GM18499 (cell line): Measurements from ENCODE around the gene TMTC1.

Source experiments
- ATAC-seq: cut with Tn5 transposase; IDR thresholded peaks from one replicate; pipeline ENCODE4 v1.9.1; 2021; ENCODE audit warnings: moderate number of reproducible peaks; ENCODE audit not compliant: insufficient read depth, unreplicated experiment

TMTC1 gene

GRCh38 chr12:29714966-29715365 lies 68.8 kb downstream of the TMTC1 start:
- ATAC-seq, result no peak

GRCh38 chr12:29713729-29714128 lies 70.0 kb downstream of the TMTC1 start:
- no peak for ATAC-seq

- ATAC-seq, result no peak
Measured at GRCh38 chr12:29711381-29711780, 72.4 kb downstream of the TMTC1 start.

- no peak for ATAC-seq
Measured at GRCh38 chr12:29710104-29710503, 73.6 kb downstream of the TMTC1 start.

GRCh38 chr12:29709496-29710040 lies 74.2 kb downstream of the TMTC1 start:
- ATAC-seq, result no peak

- no peak for ATAC-seq
Measured at GRCh38 chr12:29709054-29709453, 74.7 kb downstream of the TMTC1 start.

- ATAC-seq, result no peak
Measured at GRCh38 chr12:29707846-29708245, 75.9 kb downstream of the TMTC1 start.

- ATAC-seq, result no peak
Measured at GRCh38 chr12:29706311-29706710, 77.4 kb downstream of the TMTC1 start.

- ATAC-seq, result no peak
Measured at GRCh38 chr12:29703528-29703927, 80.2 kb downstream of the TMTC1 start.

GRCh38 chr12:29702972-29703371 lies 80.8 kb downstream of the TMTC1 start:
- no peak for ATAC-seq

GRCh38 chr12:29702222-29702621 lies 81.5 kb downstream of the TMTC1 start:
- no peak for ATAC-seq

- ATAC-seq, result no peak
Measured at GRCh38 chr12:29700761-29701481, 82.8 kb downstream of the TMTC1 start.

- no peak for ATAC-seq
Measured at GRCh38 chr12:29698756-29699155, 85.0 kb downstream of the TMTC1 start.

- no peak for ATAC-seq
Measured at GRCh38 chr12:29695800-29696199, 87.9 kb downstream of the TMTC1 start.

GRCh38 chr12:29695026-29695425 lies 88.7 kb downstream of the TMTC1 start:
- ATAC-seq, result no peak

- no peak for ATAC-seq
Measured at GRCh38 chr12:29694002-29694401, 89.7 kb downstream of the TMTC1 start.

- no peak for ATAC-seq
Measured at GRCh38 chr12:29692237-29692636, 91.5 kb downstream of the TMTC1 start.

GRCh38 chr12:29691161-29691854 lies 92.4 kb downstream of the TMTC1 start:
- no peak for ATAC-seq

GRCh38 chr12:29690728-29691127 lies 93.0 kb downstream of the TMTC1 start:
- ATAC-seq, result no peak

- ATAC-seq, result no peak
Measured at GRCh38 chr12:29688914-29689313, 94.8 kb downstream of the TMTC1 start.

- no peak for ATAC-seq
Measured at GRCh38 chr12:29682088-29682487, 101.7 kb downstream of the TMTC1 start.

- no peak for ATAC-seq
Measured at GRCh38 chr12:29681370-29681769, 102.4 kb downstream of the TMTC1 start.
